ENCODE data around the gene CREB3L1.

Gene CREB3L1

GRCh38 chr11:46238078-46238966 lies 39.1 kb upstream of the CREB3L1 start:
- peak overlapping the region; percentile 42 for H3K4me3 ChIP-seq (ENCODE audit: low read depth, low read length)
- peak; percentile 59 for DNase-seq (ENCODE audit: low read depth, low spot score)

GRCh38 chr11:46238967-46239800 lies 38.3 kb upstream of the CREB3L1 start:
- in situ Hi-C loops (cut with HindIII; ENCODE audit: low sequenced_read_pairs): no loop called here
- DNase-seq (ENCODE audit: low read depth, low spot score): peak; percentile 86
- peak; percentile 86 for TF ChIP-seq CTCF (IDR thresholded peaks at IDR 0.05; ENCODE audit: low read depth, low read length)
- H3K4me3 ChIP-seq (ENCODE audit: low read depth, low read length): peak overlapping the region; percentile 42

More at GRCh38 chr11:46238078-46238966, 39.1 kb upstream of the CREB3L1 start:
- no peak for TF ChIP-seq CTCF (IDR thresholded peaks at IDR 0.05; ENCODE audit: low read depth, low read length)
- in situ Hi-C loops (cut with HindIII; ENCODE audit: low sequenced_read_pairs): no loop called here

DNA sequence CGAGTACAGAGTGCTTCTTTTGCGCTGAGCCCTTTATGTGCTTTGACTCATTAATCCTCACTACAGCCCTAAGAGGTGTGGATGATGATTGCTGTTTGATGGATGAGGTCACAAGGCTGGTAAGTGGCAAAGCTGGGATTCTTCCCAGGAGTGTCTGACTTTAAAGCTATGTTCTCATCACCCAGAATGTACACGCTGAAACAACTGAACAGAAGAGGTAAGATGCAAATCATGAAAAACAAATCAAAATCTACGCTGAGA lies 37.7 kb upstream of the CREB3L1 start:
- in situ Hi-C loops (cut with HindIII; ENCODE audit: low sequenced_read_pairs): no loop called here
- DNase-seq (ENCODE audit: low read depth, low spot score): peak; percentile 18

GRCh38 chr11:46240371-46240770 lies 37.1 kb upstream of the CREB3L1 start:
- in situ Hi-C loops (cut with HindIII; ENCODE audit: low sequenced_read_pairs): no loop called here
- TF ChIP-seq CTCF (IDR thresholded peaks at IDR 0.05; ENCODE audit: low read depth, low read length): no peak
- no peak for DNase-seq (ENCODE audit: low read depth, low spot score)

More for the DNA sequence above, 37.7 kb upstream of the CREB3L1 start:
- H3K4me3 ChIP-seq (ENCODE audit: low read depth, low read length): no peak overlapping the region
- no peak for TF ChIP-seq CTCF (IDR thresholded peaks at IDR 0.05; ENCODE audit: low read depth, low read length)

GRCh38 chr11:46240861-46241260 lies 36.6 kb upstream of the CREB3L1 start:
- DNase-seq (ENCODE audit: low read depth, low spot score): no peak
- in situ Hi-C loops (cut with HindIII; ENCODE audit: low sequenced_read_pairs): no loop called here
- no peak for TF ChIP-seq CTCF (IDR thresholded peaks at IDR 0.05; ENCODE audit: low read depth, low read length)
- H3K4me3 ChIP-seq (ENCODE audit: low read depth, low read length): no peak overlapping the region

More at GRCh38 chr11:46240371-46240770, 37.1 kb upstream of the CREB3L1 start:
- H3K4me3 ChIP-seq (ENCODE audit: low read depth, low read length): no peak overlapping the region

GRCh38 chr11:46242041-46242951 lies 35.2 kb upstream of the CREB3L1 start:
- no peak for TF ChIP-seq CTCF (IDR thresholded peaks at IDR 0.05; ENCODE audit: low read depth, low read length)
- in situ Hi-C loops (cut with HindIII; ENCODE audit: low sequenced_read_pairs): no loop called here
- no peak overlapping the region for H3K4me3 ChIP-seq (ENCODE audit: low read depth, low read length)
- no peak for DNase-seq (ENCODE audit: low read depth, low spot score)
